CD14-positive monocyte (primary cell): ENCODE results near the gene CLTA. TPM values are rescaled to one million over a fixed set of nuclear protein-coding genes. Genes with fewer than 3 reads are reported as not detected.
A peak's percentile ranks its signal among the peaks of the same experiment; 100 is the strongest.

ENCODE experiments used
- DNase-seq, 3 donors: peaks; one replicate each; pipeline ENCODE4 v3.0.0-alpha.2; 2011 to 2022
- H2AFZ ChIP-seq: 2 replicates; pipeline ENCODE4 v1.6.0; 2012; ENCODE audit warnings: mild to moderate bottlenecking, low read depth, low read length, inconsistent platforms; ENCODE audit not compliant: insufficient read depth, poor library complexity, severe bottlenecking
- H3K27ac ChIP-seq, 2 donors: 1 replicate in 1 of 2; 2 replicates in 1 of 2; pipeline ENCODE4 v1.5.1; 2012 to 2013; ENCODE audit warnings: low read length in 2 of 2, control low read depth in 1 of 2, inconsistent platforms in 1 of 2, low read depth in 1 of 2, mild to moderate bottlenecking in 1 of 2
- H3K27me3 ChIP-seq, 2 donors: one replicate each; pipeline versions ENCODE4 v1.6.0 to v1.6.1; 2011 to 2013; ENCODE audit warnings: low read length in 2 of 2; ENCODE audit not compliant: control insufficient read depth in 2 of 2, insufficient read depth in 2 of 2
- H3K36me3 ChIP-seq, 2 donors: replicated peaks in 1 of 2; 1 replicate in 1 of 2; 2 replicates in 1 of 2; pipeline versions ENCODE4 v1.5.1 to v1.6.1; 2012 to 2013; ENCODE audit warnings: low read length in 2 of 2, control low read depth in 1 of 2, inconsistent platforms in 1 of 2, mild to moderate bottlenecking in 1 of 2; ENCODE audit not compliant: insufficient read depth in 2 of 2, control insufficient read depth in 1 of 2
- H3K4me1 ChIP-seq, 2 donors: 1 replicate in 1 of 2; 2 replicates in 1 of 2; pipeline versions ENCODE4 v1.5.1 to v1.6.1; 2012 to 2013; ENCODE audit warnings: low read length in 2 of 2, control low read depth in 1 of 2, inconsistent platforms in 1 of 2, mild to moderate bottlenecking in 1 of 2, moderate library complexity in 1 of 2; ENCODE audit not compliant: insufficient read depth in 2 of 2, control insufficient read depth in 1 of 2
- H3K4me2 ChIP-seq: replicated peaks from 2 replicates; pipeline ENCODE3; 2012; ENCODE audit warnings: low read length, moderate library complexity, mild to moderate bottlenecking; ENCODE audit not compliant: poor library complexity, severe bottlenecking; ENCODE audit errors: extremely low read depth
- H3K4me3 ChIP-seq, 3 experiments: fragments of 200-600 bp in 1 of 3; sonication (generic) in 1 of 3; replicated peaks in 1 of 3; 1 replicate in 2 of 3; 2 replicates in 1 of 3; pipeline ENCODE4 v1.5.1; 2011 to 2013; ENCODE audit warnings: low read length in 3 of 3, mild to moderate bottlenecking in 3 of 3, control low read depth in 2 of 3, low read depth in 2 of 3, inconsistent platforms in 1 of 3, moderate library complexity in 1 of 3
- H3K79me2 ChIP-seq: 2 replicates; pipeline ENCODE4 v1.6.0; 2012; ENCODE audit warnings: mild to moderate bottlenecking, control low read depth, inconsistent platforms, low read length, moderate library complexity; ENCODE audit not compliant: insufficient read depth
- H3K9ac ChIP-seq: 2 replicates; pipeline ENCODE4 v1.6.0; 2017; ENCODE audit warnings: low read length, mild to moderate bottlenecking; ENCODE audit not compliant: insufficient read depth, poor library complexity, severe bottlenecking
- H3K9me3 ChIP-seq, 2 donors: replicated peaks in 1 of 2; 1 replicate in 1 of 2; 2 replicates in 1 of 2; pipeline versions ENCODE4 v1.5.1 to v1.6.1; 2012 to 2013; ENCODE audit warnings: low read length in 2 of 2, control low read depth in 1 of 2; ENCODE audit not compliant: control insufficient read depth in 1 of 2, insufficient read depth in 1 of 2
- H4K20me1 ChIP-seq: 2 replicates; pipeline ENCODE4 v1.6.0; 2012; ENCODE audit warnings: mild to moderate bottlenecking, low read length, control low read depth, moderate library complexity; ENCODE audit not compliant: insufficient read depth
- H3K27ac Mint-ChIP-seq, 7 donors: one replicate each; pipeline ENCODE4 v1.8.0; 2020; ENCODE audit warnings: mild to moderate bottlenecking in 7 of 7, mixed read lengths in 7 of 7, moderate library complexity in 6 of 7, inconsistent platforms in 2 of 7
- H3K27me3 Mint-ChIP-seq, 3 donors: one replicate each; pipeline ENCODE4 v1.8.0; 2021 to 2022; ENCODE audit warnings: low read depth in 3 of 3, mild to moderate bottlenecking in 3 of 3, mixed read lengths in 3 of 3, moderate library complexity in 3 of 3, inconsistent platforms in 1 of 3
- H3K36me3 Mint-ChIP-seq, 2 donors: one replicate each; pipeline ENCODE4 v1.8.0; 2020; ENCODE audit warnings: mixed read lengths in 2 of 2, inconsistent platforms in 1 of 2, mild to moderate bottlenecking in 1 of 2
- H3K4me1 Mint-ChIP-seq: one replicate; pipeline ENCODE4 v1.8.0; 2020; ENCODE audit warnings: mild to moderate bottlenecking, mixed read lengths
- H3K4me3 Mint-ChIP-seq, 2 donors: one replicate each; pipeline ENCODE4 v1.8.0; 2020; ENCODE audit warnings: mild to moderate bottlenecking in 2 of 2, mixed read lengths in 2 of 2, moderate library complexity in 1 of 2
- H3K9me3 Mint-ChIP-seq, 7 donors: one replicate each; pipeline ENCODE4 v1.8.0; 2020 to 2022; ENCODE audit warnings: mixed read lengths in 7 of 7, mild to moderate bottlenecking in 6 of 7, moderate library complexity in 6 of 7, inconsistent platforms in 2 of 7
- CTCF ChIP-seq: fragments of 200-600 bp; IDR thresholded peaks from one replicate; pipeline ENCODE4 v1.8.0; 2022; ENCODE audit warnings: antibody characterized with exemption, mild to moderate bottlenecking
- WGBS: methylation state at CpG from one replicate; pipeline ENCODE4 v1.1.5; 2013; ENCODE audit warnings: missing lambda C conversion rate; ENCODE audit not compliant: insufficient coverage; 5-methylcytosine and 5-hydroxymethylcytosine counted together
- intact Hi-C, 2 donors: fragments of 100-400 bp; cut with micrococcal nuclease; formaldehyde crosslinking; loops; one replicate each; pipeline versions ENCODE4 v1.15.0 to v1.15.1; 2023
- polyA plus RNA-seq, 3 donors: library from polyadenylated mRNA; depleted of rRNA in 1 of 3; unstranded in 2 of 3; stranded (reverse) in 1 of 3; fragments of 300-500 nt in 2 of 3; fragments of >200 nt in 1 of 3; fragmentation: Illumina TruSeq in 2 of 3; gene quantifications; 1 replicate in 2 of 3; 2 replicates in 1 of 3; pipeline ENCODE4 v1.2.3, GENCODE V29; 2012 to 2021

Gene CLTA
- polyA plus RNA-seq, 3 donors, result 85.6 to 262 (median 225) TPM

GRCh38 chr9:36163049-36163785 is 27.5 kb upstream of the CLTA start:
- H3K9ac ChIP-seq, result no peak overlapping the region
- H3K4me2 ChIP-seq, result no peak overlapping the region
- intact Hi-C loops, result loop anchor here (10.0 kb wide), 1 partner anchor 128 kb away; the partner anchor contains the start of gene RECK (in 2 of the 2)

GRCh38 chr9:36163786-36164170 is 26.9 kb upstream of the CLTA start:
- DNase-seq, result no peak
- Histone ChIP-seq H3K79me2 (peaks cover 7% of the 10 kb centered on the region), H3K4me1 (peaks cover 18 to 32% of the 10 kb centered on the region in 2 donors), H4K20me1 (peaks cover 9% of the 10 kb centered on the region), H3K4me3 (no peak overlapping the region), H2AFZ (no peak overlapping the region), H3K9ac (no peak overlapping the region), H3K4me2 (no peak overlapping the region), H3K27me3 (no peaks in the 10 kb centered on the region), H3K9me3 (no peaks in the 10 kb centered on the region), H3K27ac (no peak overlapping the region), H3K36me3 (peaks cover 39 to 54% of the 10 kb centered on the region in 2 donors)
- Mint-ChIP-seq H3K9me3 (peaks cover 0 to 2% (median 0%) of the 10 kb centered on the region in 7 donors), H3K27me3 (peaks cover 1 to 7% (median 5%) of the 10 kb centered on the region in 3 donors), H3K4me3 (no peak overlapping the region), H3K27ac (peak overlapping the region in 3 of 7 donors; percentile 21 to 65 (median 23)), H3K4me1 (peaks cover 30% of the 10 kb centered on the region), H3K36me3 (peaks cover 47 to 54% of the 10 kb centered on the region in 2 donors)
- intact Hi-C loops, result loop anchor here (10.0 kb wide), 1 partner anchor 129 kb away; the partner anchor contains the start of gene RECK (in 2 of the 2)
- WGBS, result 86% methylated on average over 3 of the region's 4 CpGs
- TF ChIP-seq CTCF, result no peak

More at GRCh38 chr9:36163049-36163785, 27.5 kb upstream of the CLTA start:
- Mint-ChIP-seq H3K4me3 (no peak overlapping the region), H3K4me1 (peaks cover 35% of the 10 kb centered on the region), H3K9me3 (peaks cover 0 to 2% (median 0%) of the 10 kb centered on the region in 7 donors), H3K36me3 (peaks cover 53 to 59% of the 10 kb centered on the region in 2 donors), H3K27me3 (peaks cover 1 to 4% (median 3%) of the 10 kb centered on the region in 3 donors), H3K27ac (peak overlapping the region in 3 of 7 donors; percentile 23 to 65 (median 45))
- no peaks in the 10 kb centered on the region for H3K27me3 ChIP-seq
- peaks cover 11% of the 10 kb centered on the region for H3K79me2 ChIP-seq
- H3K4me3 ChIP-seq, result no peak overlapping the region
- no peak for TF ChIP-seq CTCF
- H3K36me3 ChIP-seq, result peaks cover 39 to 55% of the 10 kb centered on the region in 2 donors
- WGBS, result 96% methylated on average over 7 of the region's 9 CpGs
- peaks cover 24 to 38% of the 10 kb centered on the region in 2 donors for H3K4me1 ChIP-seq
- no peak for DNase-seq
- no peaks in the 10 kb centered on the region for H3K9me3 ChIP-seq
- peaks cover 9% of the 10 kb centered on the region for H4K20me1 ChIP-seq
- H3K27ac ChIP-seq, result no peak overlapping the region
- H2AFZ ChIP-seq, result no peak overlapping the region
